Measurements from ENCODE around the gene KIRREL3.

The KIRREL3 gene

DNA sequence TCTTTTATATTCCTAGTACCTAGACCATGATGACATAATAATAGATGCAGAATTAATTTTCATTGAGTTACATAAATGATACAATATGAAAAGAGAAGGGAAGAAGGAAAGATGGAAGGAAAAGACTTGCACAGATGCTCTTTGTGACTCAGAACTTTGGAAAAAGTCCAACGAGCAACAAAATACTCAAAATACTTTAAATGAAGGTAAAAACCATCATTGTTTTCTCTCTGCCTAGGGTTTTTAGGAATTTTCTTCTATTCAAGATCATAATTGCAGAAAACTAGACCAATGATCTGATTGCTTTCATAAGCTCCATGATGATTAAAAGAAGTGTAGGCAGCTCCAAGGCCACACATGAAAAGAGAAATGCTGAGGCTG, 276.9 kb downstream of the KIRREL3 start:
- H3K4me3 ChIP-seq (IDR thresholded peaks at IDR 0.05; ENCODE audit: insufficient read depth, low read depth, low read length) = no peak overlapping the region
- H3K4me1 ChIP-seq (ENCODE audit: low read depth, poor library complexity, severe bottlenecking) = no peaks in the 10 kb centered on the region
- TF ChIP-seq, protein P1, sequence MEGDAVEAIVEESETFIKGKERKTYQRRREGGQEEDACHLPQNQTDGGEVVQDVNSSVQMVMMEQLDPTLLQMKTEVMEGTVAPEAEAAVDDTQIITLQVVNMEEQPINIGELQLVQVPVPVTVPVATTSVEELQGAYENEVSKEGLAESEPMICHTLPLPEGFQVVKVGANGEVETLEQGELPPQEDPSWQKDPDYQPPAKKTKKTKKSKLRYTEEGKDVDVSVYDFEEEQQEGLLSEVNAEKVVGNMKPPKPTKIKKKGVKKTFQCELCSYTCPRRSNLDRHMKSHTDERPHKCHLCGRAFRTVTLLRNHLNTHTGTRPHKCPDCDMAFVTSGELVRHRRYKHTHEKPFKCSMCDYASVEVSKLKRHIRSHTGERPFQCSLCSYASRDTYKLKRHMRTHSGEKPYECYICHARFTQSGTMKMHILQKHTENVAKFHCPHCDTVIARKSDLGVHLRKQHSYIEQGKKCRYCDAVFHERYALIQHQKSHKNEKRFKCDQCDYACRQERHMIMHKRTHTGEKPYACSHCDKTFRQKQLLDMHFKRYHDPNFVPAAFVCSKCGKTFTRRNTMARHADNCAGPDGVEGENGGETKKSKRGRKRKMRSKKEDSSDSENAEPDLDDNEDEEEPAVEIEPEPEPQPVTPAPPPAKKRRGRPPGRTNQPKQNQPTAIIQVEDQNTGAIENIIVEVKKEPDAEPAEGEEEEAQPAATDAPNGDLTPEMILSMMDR (conservative IDR thresholded peaks at IDR 0.05; ENCODE audit: low read depth, low read length) = no peak
- no peaks in the 10 kb centered on the region for H3K36me3 ChIP-seq (ENCODE audit: insufficient read depth)
- H3K4me2 ChIP-seq = no peak overlapping the region
- no peaks in the 10 kb centered on the region for H4K20me1 ChIP-seq (ENCODE audit: insufficient read depth)
- no peaks in the 10 kb centered on the region for H3K27me3 ChIP-seq (ENCODE audit: insufficient read depth, low read depth)
- H2AFZ ChIP-seq (ENCODE audit: low read depth) = no peak overlapping the region
- H3K79me2 ChIP-seq (ENCODE audit: insufficient read depth, low read depth) = no peaks in the 10 kb centered on the region
- no peak overlapping the region for H3K9ac ChIP-seq
- H3K27ac ChIP-seq = no peak overlapping the region

DNA sequence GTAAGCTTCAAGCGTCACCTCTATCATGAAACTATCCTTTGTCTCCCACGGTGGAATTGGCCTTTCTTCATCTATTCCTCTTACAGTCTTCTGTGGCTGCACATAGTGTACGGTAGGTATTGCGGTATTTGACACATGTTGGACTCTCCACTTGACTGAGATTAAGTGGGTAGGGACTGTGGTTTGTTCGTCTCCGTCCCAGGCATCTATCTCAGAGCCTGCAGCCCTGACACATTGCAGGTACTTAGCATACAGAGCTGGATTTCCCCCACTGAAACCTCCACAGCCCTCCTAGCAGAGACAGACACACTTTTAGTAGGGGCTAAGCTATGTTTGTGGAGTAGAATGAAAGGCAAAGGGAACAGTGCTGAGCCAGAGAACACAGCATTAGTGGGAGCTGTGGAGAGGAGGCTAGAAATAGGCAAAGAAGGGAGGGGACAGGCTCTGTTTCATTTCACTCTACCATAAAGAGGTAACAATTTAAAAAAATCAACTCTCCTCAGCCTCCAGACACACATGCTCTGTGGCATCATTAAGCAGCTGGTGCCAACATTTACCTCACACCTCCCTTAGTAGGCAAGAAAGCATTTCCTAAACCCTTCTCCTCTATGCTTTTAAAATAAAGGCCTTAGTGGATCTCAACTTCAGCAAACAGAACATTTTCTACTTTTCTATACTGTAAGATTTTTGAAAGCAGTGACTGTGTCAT, 277.5 kb downstream of the KIRREL3 start:
- Histone ChIP-seq H2AFZ (ENCODE audit: low read depth) (no peak overlapping the region), H3K27me3 (ENCODE audit: insufficient read depth, low read depth) (no peaks in the 10 kb centered on the region), H3K4me1 (ENCODE audit: low read depth, poor library complexity, severe bottlenecking) (no peaks in the 10 kb centered on the region), H3K4me3 (IDR thresholded peaks at IDR 0.05; ENCODE audit: insufficient read depth, low read depth, low read length) (no peak overlapping the region), H4K20me1 (ENCODE audit: insufficient read depth) (no peaks in the 10 kb centered on the region), H3K27ac (no peak overlapping the region), H3K4me2 (no peak overlapping the region), H3K9ac (no peak overlapping the region), H3K36me3 (ENCODE audit: insufficient read depth) (no peaks in the 10 kb centered on the region), H3K79me2 (ENCODE audit: insufficient read depth, low read depth) (no peaks in the 10 kb centered on the region)
- TF ChIP-seq, protein P1 (conservative IDR thresholded peaks at IDR 0.05; ENCODE audit: low read depth, low read length) = no peak

- Histone ChIP-seq H2AFZ (ENCODE audit: low read depth) (no peak overlapping the region), H3K27ac (no peak overlapping the region), H3K4me3 (IDR thresholded peaks at IDR 0.05; ENCODE audit: insufficient read depth, low read depth, low read length) (no peak overlapping the region), H3K79me2 (ENCODE audit: insufficient read depth, low read depth) (no peaks in the 10 kb centered on the region), H3K36me3 (ENCODE audit: insufficient read depth) (no peaks in the 10 kb centered on the region), H4K20me1 (ENCODE audit: insufficient read depth) (no peaks in the 10 kb centered on the region), H3K4me2 (no peak overlapping the region), H3K27me3 (ENCODE audit: insufficient read depth, low read depth) (no peaks in the 10 kb centered on the region), H3K4me1 (ENCODE audit: low read depth, poor library complexity, severe bottlenecking) (peaks cover under 1% of the 10 kb centered on the region), H3K9ac (no peak overlapping the region)
- TF ChIP-seq, protein P1 (conservative IDR thresholded peaks at IDR 0.05; ENCODE audit: low read depth, low read length) = no peak
Measured at GRCh38 chr11:126722006-126722736, 278.4 kb downstream of the KIRREL3 start.

GRCh38 chr11:126720539-126721235, 279.9 kb downstream of the KIRREL3 start:
- Histone ChIP-seq H3K4me1 (ENCODE audit: low read depth, poor library complexity, severe bottlenecking) (peaks cover 12% of the 10 kb centered on the region), H3K9ac (no peak overlapping the region), H2AFZ (ENCODE audit: low read depth) (no peak overlapping the region), H3K27ac (no peak overlapping the region), H3K79me2 (ENCODE audit: insufficient read depth, low read depth) (no peaks in the 10 kb centered on the region), H3K36me3 (ENCODE audit: insufficient read depth) (no peaks in the 10 kb centered on the region), H4K20me1 (ENCODE audit: insufficient read depth) (no peaks in the 10 kb centered on the region), H3K27me3 (ENCODE audit: insufficient read depth, low read depth) (no peaks in the 10 kb centered on the region), H3K4me2 (no peak overlapping the region), H3K4me3 (IDR thresholded peaks at IDR 0.05; ENCODE audit: insufficient read depth, low read depth, low read length) (no peak overlapping the region)
- TF ChIP-seq, protein P1 (conservative IDR thresholded peaks at IDR 0.05; ENCODE audit: low read depth, low read length) = no peak
